ENCODE results near the gene PRKAB1. TPM values are rescaled to one million over a fixed set of nuclear protein-coding genes. Genes with fewer than 3 reads are reported as not detected.

The PRKAB1 gene
- total RNA-seq, 4 donors from 2014 or later: 15.7 to 51.8 (median 32.1) TPM

- TF ChIP-seq CTCF (IDR thresholded peaks at IDR 0.05; ENCODE audit: low read depth): no peak
These were observed 36.9 kb upstream of the PRKAB1 start for GRCh38 chr12:119630962-119631550.

GRCh38 chr12:119631930-119632678 lies 35.8 kb upstream of the PRKAB1 start:
- TF ChIP-seq CTCF (IDR thresholded peaks at IDR 0.05; ENCODE audit: low read depth): no peak

GRCh38 chr12:119634743-119635142 lies 33.2 kb upstream of the PRKAB1 start:
- no peak for TF ChIP-seq CTCF (IDR thresholded peaks at IDR 0.05; ENCODE audit: low read depth)

GRCh38 chr12:119642986-119643385 lies 24.9 kb upstream of the PRKAB1 start:
- TF ChIP-seq CTCF (IDR thresholded peaks at IDR 0.05; ENCODE audit: low read depth): no peak

- TF ChIP-seq CTCF (IDR thresholded peaks at IDR 0.05; ENCODE audit: low read depth): no peak
These were observed 23.0 kb upstream of the PRKAB1 start for GRCh38 chr12:119644930-119645329.

- TF ChIP-seq CTCF (IDR thresholded peaks at IDR 0.05; ENCODE audit: low read depth): no peak
These were observed 22.3 kb upstream of the PRKAB1 start for GRCh38 chr12:119645535-119646059.

GRCh38 chr12:119649202-119649808 lies 18.6 kb upstream of the PRKAB1 start:
- TF ChIP-seq CTCF (IDR thresholded peaks at IDR 0.05; ENCODE audit: low read depth): no peak

All from subcutaneous adipose tissue (tissue), 4 donors.